ENCODE data around the gene TMEM236.

TMEM236 gene

GRCh38 chr10:17787087-17787961 lies 35.3 kb downstream of the TMEM236 start:
- no peak overlapping the region for H3K9ac ChIP-seq (ENCODE audit: low read length)

GRCh38 chr10:17788646-17789045 lies 36.6 kb downstream of the TMEM236 start:
- peaks cover 9% of the 10 kb centered on the region; the same call in 1 of the 2 replicates for H3K4me1 ChIP-seq (ENCODE audit: control insufficient read depth, insufficient read depth, low read length)
- no peaks in the 10 kb centered on the region for H3K27me3 ChIP-seq (ENCODE audit: control insufficient read depth, insufficient read depth, low read length)
- H3K9me3 ChIP-seq (ENCODE audit: control insufficient read depth, insufficient read depth, low read depth, low read length): no peaks in the 10 kb centered on the region
- H3K4me3 ChIP-seq (ENCODE audit: low read depth, low read length): no peak overlapping the region
- H3K36me3 ChIP-seq (ENCODE audit: control insufficient read depth, insufficient read depth, low read length): no peaks in the 10 kb centered on the region
- H3K27ac ChIP-seq (ENCODE audit: low read depth, low read length): no peak overlapping the region
- H3K9ac ChIP-seq (ENCODE audit: low read length): no peak overlapping the region

More at GRCh38 chr10:17787087-17787961, 35.3 kb downstream of the TMEM236 start:
- peak overlapping the region; percentile 1; the same call in 1 of the 2 replicates for H3K27ac ChIP-seq (ENCODE audit: low read depth, low read length)
- H3K27me3 ChIP-seq (ENCODE audit: control insufficient read depth, insufficient read depth, low read length): no peaks in the 10 kb centered on the region
- peaks cover 9% of the 10 kb centered on the region; the same call in 1 of the 2 replicates for H3K4me1 ChIP-seq (ENCODE audit: control insufficient read depth, insufficient read depth, low read length)
- no peaks in the 10 kb centered on the region for H3K9me3 ChIP-seq (ENCODE audit: control insufficient read depth, insufficient read depth, low read depth, low read length)
- no peak overlapping the region for H3K4me3 ChIP-seq (ENCODE audit: low read depth, low read length)
- no peaks in the 10 kb centered on the region for H3K36me3 ChIP-seq (ENCODE audit: control insufficient read depth, insufficient read depth, low read length)

- peaks cover 9% of the 10 kb centered on the region; the same call in 1 of the 2 replicates for H3K4me1 ChIP-seq (ENCODE audit: control insufficient read depth, insufficient read depth, low read length)
- H3K27ac ChIP-seq (ENCODE audit: low read depth, low read length): no peak overlapping the region
- H3K4me3 ChIP-seq (ENCODE audit: low read depth, low read length): no peak overlapping the region
- no peaks in the 10 kb centered on the region for H3K27me3 ChIP-seq (ENCODE audit: control insufficient read depth, insufficient read depth, low read length)
- no peaks in the 10 kb centered on the region for H3K36me3 ChIP-seq (ENCODE audit: control insufficient read depth, insufficient read depth, low read length)
- no peaks in the 10 kb centered on the region for H3K9me3 ChIP-seq (ENCODE audit: control insufficient read depth, insufficient read depth, low read depth, low read length)
- H3K9ac ChIP-seq (ENCODE audit: low read length): no peak overlapping the region
Observed at GRCh38 chr10:17789396-17789795, 37.4 kb downstream of the TMEM236 start.

- H3K27ac ChIP-seq (ENCODE audit: low read depth, low read length): no peak overlapping the region
Observed at GRCh38 chr10:17790651-17791050, 38.6 kb downstream of the TMEM236 start.

GRCh38 chr10:17792991-17793390 lies 41.0 kb downstream of the TMEM236 start:
- H3K9ac ChIP-seq (ENCODE audit: low read length): no peak overlapping the region
- H3K9me3 ChIP-seq (ENCODE audit: control insufficient read depth, insufficient read depth, low read depth, low read length): peaks cover 13% of the 10 kb centered on the region
- H3K4me1 ChIP-seq (ENCODE audit: control insufficient read depth, insufficient read depth, low read length): peaks cover 3% of the 10 kb centered on the region; the same call in 1 of the 2 replicates
- no peaks in the 10 kb centered on the region for H3K27me3 ChIP-seq (ENCODE audit: control insufficient read depth, insufficient read depth, low read length)
- H3K4me3 ChIP-seq (ENCODE audit: low read depth, low read length): no peak overlapping the region
- no peak overlapping the region for H3K27ac ChIP-seq (ENCODE audit: low read depth, low read length)
- H3K36me3 ChIP-seq (ENCODE audit: control insufficient read depth, insufficient read depth, low read length): no peaks in the 10 kb centered on the region

More at GRCh38 chr10:17790651-17791050, 38.6 kb downstream of the TMEM236 start:
- Histone ChIP-seq H3K4me1 (ENCODE audit: control insufficient read depth, insufficient read depth, low read length) (peaks cover 9% of the 10 kb centered on the region; the same call in 1 of the 2 replicates), H3K9me3 (ENCODE audit: control insufficient read depth, insufficient read depth, low read depth, low read length) (no peaks in the 10 kb centered on the region), H3K9ac (ENCODE audit: low read length) (no peak overlapping the region), H3K36me3 (ENCODE audit: control insufficient read depth, insufficient read depth, low read length) (no peaks in the 10 kb centered on the region), H3K4me3 (ENCODE audit: low read depth, low read length) (no peak overlapping the region), H3K27me3 (ENCODE audit: control insufficient read depth, insufficient read depth, low read length) (no peaks in the 10 kb centered on the region)

GRCh38 chr10:17793823-17794644 lies 42.0 kb downstream of the TMEM236 start:
- no peaks in the 10 kb centered on the region for H3K27me3 ChIP-seq (ENCODE audit: control insufficient read depth, insufficient read depth, low read length)
- H3K36me3 ChIP-seq (ENCODE audit: control insufficient read depth, insufficient read depth, low read length): no peaks in the 10 kb centered on the region
- no peak overlapping the region for H3K4me3 ChIP-seq (ENCODE audit: low read depth, low read length)
- H3K9ac ChIP-seq (ENCODE audit: low read length): no peak overlapping the region
- no peaks in the 10 kb centered on the region for H3K4me1 ChIP-seq (ENCODE audit: control insufficient read depth, insufficient read depth, low read length)
- peaks cover 13% of the 10 kb centered on the region for H3K9me3 ChIP-seq (ENCODE audit: control insufficient read depth, insufficient read depth, low read depth, low read length)
- no peak overlapping the region for H3K27ac ChIP-seq (ENCODE audit: low read depth, low read length)

- no peaks in the 10 kb centered on the region for H3K27me3 ChIP-seq (ENCODE audit: control insufficient read depth, insufficient read depth, low read length)
- H3K27ac ChIP-seq (ENCODE audit: low read depth, low read length): no peak overlapping the region
- H3K4me3 ChIP-seq (ENCODE audit: low read depth, low read length): no peak overlapping the region
- H3K9ac ChIP-seq (ENCODE audit: low read length): no peak overlapping the region
- peaks cover 13% of the 10 kb centered on the region for H3K9me3 ChIP-seq (ENCODE audit: control insufficient read depth, insufficient read depth, low read depth, low read length)
- H3K4me1 ChIP-seq (ENCODE audit: control insufficient read depth, insufficient read depth, low read length): no peaks in the 10 kb centered on the region
- no peaks in the 10 kb centered on the region for H3K36me3 ChIP-seq (ENCODE audit: control insufficient read depth, insufficient read depth, low read length)
Observed at GRCh38 chr10:17795083-17795482, 43.1 kb downstream of the TMEM236 start.

- H3K4me3 ChIP-seq (ENCODE audit: low read depth, low read length): no peak overlapping the region
- peaks cover 13% of the 10 kb centered on the region for H3K9me3 ChIP-seq (ENCODE audit: control insufficient read depth, insufficient read depth, low read depth, low read length)
- no peaks in the 10 kb centered on the region for H3K4me1 ChIP-seq (ENCODE audit: control insufficient read depth, insufficient read depth, low read length)
- no peak overlapping the region for H3K9ac ChIP-seq (ENCODE audit: low read length)
- H3K36me3 ChIP-seq (ENCODE audit: control insufficient read depth, insufficient read depth, low read length): no peaks in the 10 kb centered on the region
- no peaks in the 10 kb centered on the region for H3K27me3 ChIP-seq (ENCODE audit: control insufficient read depth, insufficient read depth, low read length)
- H3K27ac ChIP-seq (ENCODE audit: low read depth, low read length): no peak overlapping the region
Observed at GRCh38 chr10:17795813-17796594, 44.0 kb downstream of the TMEM236 start.

- Histone ChIP-seq H3K36me3 (ENCODE audit: control insufficient read depth, insufficient read depth, low read length) (no peaks in the 10 kb centered on the region), H3K27ac (ENCODE audit: low read depth, low read length) (no peak overlapping the region), H3K27me3 (ENCODE audit: control insufficient read depth, insufficient read depth, low read length) (no peaks in the 10 kb centered on the region), H3K4me3 (ENCODE audit: low read depth, low read length) (no peak overlapping the region), H3K9ac (ENCODE audit: low read length) (no peak overlapping the region), H3K9me3 (ENCODE audit: control insufficient read depth, insufficient read depth, low read depth, low read length) (peaks cover 6% of the 10 kb centered on the region), H3K4me1 (ENCODE audit: control insufficient read depth, insufficient read depth, low read length) (no peaks in the 10 kb centered on the region)
Observed at GRCh38 chr10:17801507-17801906, 49.5 kb downstream of the TMEM236 start.

GRCh38 chr10:17802350-17802749 lies 50.3 kb downstream of the TMEM236 start:
- H3K4me3 ChIP-seq (ENCODE audit: low read depth, low read length): no peak overlapping the region
- no peak overlapping the region for H3K27ac ChIP-seq (ENCODE audit: low read depth, low read length)
- no peaks in the 10 kb centered on the region for H3K9me3 ChIP-seq (ENCODE audit: control insufficient read depth, insufficient read depth, low read depth, low read length)
- H3K27me3 ChIP-seq (ENCODE audit: control insufficient read depth, insufficient read depth, low read length): no peaks in the 10 kb centered on the region
- no peaks in the 10 kb centered on the region for H3K36me3 ChIP-seq (ENCODE audit: control insufficient read depth, insufficient read depth, low read length)
- no peak overlapping the region for H3K9ac ChIP-seq (ENCODE audit: low read length)
- H3K4me1 ChIP-seq (ENCODE audit: control insufficient read depth, insufficient read depth, low read length): no peaks in the 10 kb centered on the region
